Fibroblast of lung (primary cell): ENCODE results near the gene ING1.

Experiments
- EZH2 ChIP-seq: IDR thresholded peaks from 2 replicates; pipeline ENCODE4 v1.5.1; 2012; ENCODE audit warnings: low read length, control low read depth, mild to moderate bottlenecking; ENCODE audit errors: missing control alignments
- TF ChIP-seq, protein P1 (sequence below), 2 donors: IDR thresholded peaks in 1 of 2; conservative IDR thresholded peaks in 1 of 2; 1 replicate in 1 of 2; 2 replicates in 1 of 2; pipeline ENCODE4 v1.5.1; 2011 to 2012; ENCODE audit warnings: low read length in 2 of 2, control low read depth in 1 of 2, inconsistent platforms in 1 of 2, low read depth in 1 of 2, mild to moderate bottlenecking in 1 of 2

DNA sequence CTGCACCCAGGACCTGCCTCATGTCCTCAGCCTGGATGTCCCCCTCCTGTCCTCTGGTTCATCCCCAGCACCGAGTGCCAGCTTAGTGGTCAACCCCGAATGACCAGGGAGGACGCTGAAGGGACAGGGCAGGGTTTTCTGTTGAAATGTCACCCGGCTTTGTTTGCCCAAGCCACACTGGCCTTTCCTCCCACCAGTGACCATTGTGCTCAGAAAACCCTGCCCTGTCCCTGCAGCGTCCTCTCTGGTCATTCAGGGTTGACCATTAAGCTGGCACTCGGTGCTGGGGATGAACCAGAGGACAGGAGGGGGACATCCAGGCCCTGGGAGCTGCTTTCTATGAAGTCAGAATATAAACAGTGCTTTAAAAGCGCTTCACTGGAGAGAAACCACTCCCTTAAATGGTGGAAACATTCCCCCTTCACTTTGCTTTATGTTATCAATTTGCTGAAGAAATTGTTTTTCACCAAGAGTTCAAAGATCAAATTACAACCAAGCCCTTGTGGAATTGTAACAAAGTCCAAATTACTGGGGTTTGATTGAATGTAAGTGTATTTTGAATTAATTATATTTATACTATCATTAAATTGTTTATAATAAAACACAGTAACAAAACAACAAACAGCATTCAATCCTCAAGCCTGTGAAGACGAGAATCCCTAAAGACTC is 29.0 kb upstream of the ING1 start:
- TF ChIP-seq, protein P1, sequence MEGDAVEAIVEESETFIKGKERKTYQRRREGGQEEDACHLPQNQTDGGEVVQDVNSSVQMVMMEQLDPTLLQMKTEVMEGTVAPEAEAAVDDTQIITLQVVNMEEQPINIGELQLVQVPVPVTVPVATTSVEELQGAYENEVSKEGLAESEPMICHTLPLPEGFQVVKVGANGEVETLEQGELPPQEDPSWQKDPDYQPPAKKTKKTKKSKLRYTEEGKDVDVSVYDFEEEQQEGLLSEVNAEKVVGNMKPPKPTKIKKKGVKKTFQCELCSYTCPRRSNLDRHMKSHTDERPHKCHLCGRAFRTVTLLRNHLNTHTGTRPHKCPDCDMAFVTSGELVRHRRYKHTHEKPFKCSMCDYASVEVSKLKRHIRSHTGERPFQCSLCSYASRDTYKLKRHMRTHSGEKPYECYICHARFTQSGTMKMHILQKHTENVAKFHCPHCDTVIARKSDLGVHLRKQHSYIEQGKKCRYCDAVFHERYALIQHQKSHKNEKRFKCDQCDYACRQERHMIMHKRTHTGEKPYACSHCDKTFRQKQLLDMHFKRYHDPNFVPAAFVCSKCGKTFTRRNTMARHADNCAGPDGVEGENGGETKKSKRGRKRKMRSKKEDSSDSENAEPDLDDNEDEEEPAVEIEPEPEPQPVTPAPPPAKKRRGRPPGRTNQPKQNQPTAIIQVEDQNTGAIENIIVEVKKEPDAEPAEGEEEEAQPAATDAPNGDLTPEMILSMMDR (conservative IDR thresholded peaks at IDR 0.05 in 1 of 2, IDR thresholded peaks at IDR 0.05 in 1 of 2; ENCODE audit: low read depth in 1 of 2, low read length in 2 of 2) = no peak
- TF ChIP-seq EZH2 = no peak
